Osteocyte (in vitro differentiated cells): ENCODE results near the gene C1GALT1. TPM values are rescaled to one million over a fixed set of nuclear protein-coding genes. Genes with fewer than 3 reads are reported as not detected.
"Not testable (repeated sequence)": the region's sequence is repeated elsewhere in the genome, so short reads cannot be mapped to it uniquely, and the experiment has no call there.

Experiments used
- DNase-seq: peaks from one replicate; pipeline ENCODE4 v3.0.0; 2021; ENCODE audit warnings: mixed read lengths; ENCODE audit not compliant: unreplicated experiment; ENCODE audit errors: extremely low spot score
- H3K27ac Mint-ChIP-seq: one replicate; pipeline ENCODE4 v1.8.0; 2021; ENCODE audit warnings: mild to moderate bottlenecking, mixed read lengths; ENCODE audit not compliant: unreplicated experiment
- H3K27me3 Mint-ChIP-seq: one replicate; pipeline ENCODE4 v1.8.0; 2021; ENCODE audit warnings: mixed read lengths; ENCODE audit not compliant: unreplicated experiment
- H3K36me3 Mint-ChIP-seq: one replicate; pipeline ENCODE4 v1.8.0; 2021; ENCODE audit warnings: mixed read lengths; ENCODE audit not compliant: unreplicated experiment
- H3K4me1 Mint-ChIP-seq: one replicate; pipeline ENCODE4 v1.8.0; 2021; ENCODE audit warnings: mixed read lengths; ENCODE audit not compliant: unreplicated experiment
- H3K4me3 Mint-ChIP-seq: one replicate; pipeline ENCODE4 v1.8.0; 2021; ENCODE audit warnings: mild to moderate bottlenecking, moderate library complexity, mixed read lengths; ENCODE audit not compliant: unreplicated experiment
- H3K9me3 Mint-ChIP-seq: one replicate; pipeline ENCODE4 v1.8.0; 2021; ENCODE audit warnings: mixed read lengths; ENCODE audit not compliant: unreplicated experiment
- CTCF ChIP-seq: fragments of 200-600 bp; sonication (generic); IDR thresholded peaks from 2 replicates; pipeline ENCODE4 v1.5.0; 2021; ENCODE audit warnings: antibody characterized with exemption, mild to moderate bottlenecking, moderate library complexity
- total RNA-seq: library from RNA; stranded (reverse); gene quantifications from 2 replicates; pipeline ENCODE4 v1.2.1, GENCODE V29; 2021

The C1GALT1 gene
- total RNA-seq, 1 donor from 2014 or later = 30.9 TPM

GRCh38 chr7:7138897-7139296, 43.4 kb upstream of the C1GALT1 start:
- no peak for TF ChIP-seq CTCF
- Mint-ChIP-seq H3K4me1 (peaks cover 9% of the 10 kb centered on the region), H3K36me3 (no peaks in the 10 kb centered on the region), H3K27ac (no peak overlapping the region), H3K27me3 (peaks cover 14% of the 10 kb centered on the region), H3K4me3 (no peak overlapping the region), H3K9me3 (peaks cover 14% of the 10 kb centered on the region)
- DNase-seq = no peak

GRCh38 chr7:7143404-7143803, 38.9 kb upstream of the C1GALT1 start:
- not testable (repeated sequence) for H3K4me1 Mint-ChIP-seq, H3K27ac Mint-ChIP-seq, H3K36me3 Mint-ChIP-seq, DNase-seq, H3K4me3 Mint-ChIP-seq
- peaks cover 14% of the 10 kb centered on the region for H3K27me3 Mint-ChIP-seq
- H3K9me3 Mint-ChIP-seq = peaks cover 18% of the 10 kb centered on the region

DNA sequence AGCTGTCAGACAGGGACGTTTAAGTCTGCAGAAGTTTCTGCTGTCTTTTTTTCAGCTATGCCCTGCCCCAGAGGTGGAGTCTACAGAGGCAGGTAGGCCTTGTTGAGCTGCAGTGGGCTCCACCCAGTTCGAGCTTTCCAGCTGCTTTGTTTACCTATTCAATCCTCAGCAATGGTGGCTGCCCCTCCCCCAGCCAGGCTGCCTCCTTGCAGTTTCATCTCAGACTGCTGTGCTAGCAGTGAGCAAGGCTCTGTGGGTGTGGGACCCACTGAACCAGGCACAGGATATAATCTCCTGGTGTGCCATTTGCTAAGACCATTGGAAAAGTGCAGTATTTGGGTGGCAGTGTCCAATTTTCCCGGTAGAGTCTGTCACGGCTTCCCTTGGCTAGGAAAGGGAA, 37.2 kb upstream of the C1GALT1 start:
- not testable (repeated sequence) for DNase-seq
- H3K9me3 Mint-ChIP-seq = peaks cover 16% of the 10 kb centered on the region

GRCh38 chr7:7146837-7147236, 35.5 kb upstream of the C1GALT1 start:
- DNase-seq = no peak
- no peaks in the 10 kb centered on the region for H3K4me1 Mint-ChIP-seq
- no peak overlapping the region for H3K27ac Mint-ChIP-seq
- no peak for TF ChIP-seq CTCF
- H3K36me3 Mint-ChIP-seq = no peaks in the 10 kb centered on the region
- H3K4me3 Mint-ChIP-seq = no peak overlapping the region
- peaks cover 11% of the 10 kb centered on the region for H3K9me3 Mint-ChIP-seq
- H3K27me3 Mint-ChIP-seq = peaks cover 5% of the 10 kb centered on the region

More for the DNA sequence above, 37.2 kb upstream of the C1GALT1 start:
- not testable (repeated sequence) for H3K36me3 Mint-ChIP-seq, H3K4me3 Mint-ChIP-seq, H3K27ac Mint-ChIP-seq, H3K4me1 Mint-ChIP-seq
- H3K27me3 Mint-ChIP-seq = peaks cover 12% of the 10 kb centered on the region

GRCh38 chr7:7148798-7149481, 33.4 kb upstream of the C1GALT1 start:
- peaks cover 3% of the 10 kb centered on the region for H3K9me3 Mint-ChIP-seq
- no peak for DNase-seq
- H3K4me3 Mint-ChIP-seq = no peak overlapping the region
- no peak overlapping the region for H3K27ac Mint-ChIP-seq
- no peak for TF ChIP-seq CTCF
- no peaks in the 10 kb centered on the region for H3K36me3 Mint-ChIP-seq
- no peaks in the 10 kb centered on the region for H3K4me1 Mint-ChIP-seq
- no peaks in the 10 kb centered on the region for H3K27me3 Mint-ChIP-seq

DNA sequence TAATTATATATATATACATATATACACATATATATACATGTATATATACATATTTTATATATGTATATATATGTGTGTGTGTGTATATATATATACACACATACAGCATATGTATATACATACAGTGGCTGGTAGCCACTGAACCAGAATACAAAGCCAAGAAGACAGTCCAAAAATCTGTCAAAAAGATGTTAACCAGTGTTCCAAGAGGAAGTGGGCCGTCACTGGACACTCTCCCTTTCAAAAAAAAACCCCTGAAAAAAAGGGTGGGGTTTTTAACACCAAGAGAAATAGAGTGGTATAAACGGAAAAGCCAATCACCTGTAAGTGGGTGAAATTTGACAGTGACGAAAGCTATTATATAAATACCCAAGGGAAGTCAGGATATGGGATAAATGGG, 31.1 kb upstream of the C1GALT1 start:
- H3K27ac Mint-ChIP-seq = no peak overlapping the region
- H3K4me3 Mint-ChIP-seq = no peak overlapping the region

More for the DNA sequence above, 31.1 kb upstream of the C1GALT1 start:
- H3K4me1 Mint-ChIP-seq = no peaks in the 10 kb centered on the region
- TF ChIP-seq CTCF = no peak
- no peaks in the 10 kb centered on the region for H3K27me3 Mint-ChIP-seq
- no peak for DNase-seq
- H3K36me3 Mint-ChIP-seq = peaks cover 1% of the 10 kb centered on the region
- no peaks in the 10 kb centered on the region for H3K9me3 Mint-ChIP-seq
